NCI-H748 treated with DMSO at 0.1 percent for 48 hours (cell line): ENCODE data around the gene RDH11.

Experiments used
- DNase-seq: peaks from one replicate; lab custom pipeline; 2025; lab: John Stamatoyannopoulos, UW

RDH11 gene

GRCh38 chr14:67645414-67645813 lies 50.1 kb downstream of the RDH11 start:
- DNase-seq = no peak

- DNase-seq = no peak
Observed at GRCh38 chr14:67644428-67644827, 51.1 kb downstream of the RDH11 start.

DNA sequence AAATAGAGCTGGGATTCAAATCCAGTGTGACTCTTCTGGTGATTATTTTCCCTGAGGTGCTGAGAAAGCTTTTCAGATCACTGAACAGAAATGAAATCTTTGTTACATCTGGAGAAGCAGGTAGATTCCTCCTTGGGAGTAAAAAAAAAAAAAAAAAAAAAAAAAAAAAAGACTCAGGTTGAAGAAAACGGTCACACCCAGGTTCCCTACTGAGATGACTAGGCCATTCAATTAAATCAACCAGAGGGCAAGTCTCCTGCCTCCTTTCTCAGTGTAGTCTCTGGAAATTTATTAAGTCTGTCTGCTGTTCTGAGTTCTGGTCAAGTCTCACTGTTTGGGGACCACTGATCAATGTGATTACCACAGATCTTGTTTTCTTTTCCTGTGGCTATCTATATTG lies 51.9 kb downstream of the RDH11 start:
- DNase-seq = no peak

DNA sequence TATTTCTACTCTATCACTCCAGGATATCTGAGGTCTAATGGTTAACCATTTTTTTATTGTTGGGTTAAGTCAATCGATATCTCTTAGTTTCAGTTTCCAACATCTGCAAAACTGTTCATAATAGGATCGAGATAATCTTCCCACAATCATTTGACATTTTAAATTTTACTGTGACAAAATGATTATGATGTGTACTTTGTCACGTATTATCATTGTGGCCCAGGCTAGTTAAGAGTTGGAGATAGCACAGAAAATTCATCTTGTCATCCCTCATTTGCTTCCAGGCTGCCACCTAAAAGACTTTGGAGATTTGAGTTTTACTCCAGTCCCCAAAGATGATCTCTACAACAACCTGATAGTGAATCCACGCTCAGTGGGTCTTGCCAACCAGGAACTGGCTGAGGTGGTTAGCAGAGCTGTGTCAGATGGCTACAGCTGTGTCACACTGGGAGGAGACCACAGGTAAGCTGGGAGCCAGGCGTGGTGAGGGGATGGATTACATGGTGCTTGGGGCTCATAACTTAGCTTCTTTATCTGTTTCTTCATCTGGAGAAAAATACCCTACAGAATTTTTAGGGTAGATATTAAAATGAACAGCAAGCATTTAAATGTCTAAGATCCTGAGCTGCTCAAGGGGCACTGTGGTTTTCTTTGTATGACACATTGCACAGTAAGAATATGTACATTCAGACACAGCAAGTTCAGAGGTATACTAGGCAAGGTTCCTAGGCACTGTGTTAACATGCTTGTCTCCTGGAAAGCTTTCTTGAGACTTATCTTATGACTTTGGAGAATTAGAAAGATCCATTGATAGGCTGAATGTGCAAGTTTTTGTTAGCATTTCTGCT lies 53.4 kb downstream of the RDH11 start:
- DNase-seq = no peak

GRCh38 chr14:67641480-67641879 lies 54.1 kb downstream of the RDH11 start:
- DNase-seq = no peak

DNA sequence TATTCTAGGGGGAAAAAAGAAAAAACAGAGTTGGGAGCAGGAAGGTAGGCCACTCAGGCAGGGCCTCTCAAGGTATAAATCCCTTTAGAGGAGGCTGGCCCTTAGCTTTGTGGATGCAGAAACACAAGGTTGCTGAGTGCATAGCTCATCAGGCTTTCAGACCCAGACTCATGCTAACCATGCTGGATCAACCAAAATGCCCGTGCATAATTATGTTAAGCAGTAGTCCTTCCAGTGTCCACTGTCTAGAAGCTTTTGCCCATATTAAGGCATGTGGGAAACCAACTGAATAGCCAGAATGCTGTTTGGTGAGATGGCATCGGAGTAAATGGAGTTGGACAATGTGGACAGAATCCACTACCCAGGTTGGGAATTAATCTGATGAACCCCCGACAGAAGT lies 56.9 kb downstream of the RDH11 start:
- no peak for DNase-seq

- DNase-seq = no peak
Observed at GRCh38 chr14:67636361-67636919, 59.1 kb downstream of the RDH11 start.

DNA sequence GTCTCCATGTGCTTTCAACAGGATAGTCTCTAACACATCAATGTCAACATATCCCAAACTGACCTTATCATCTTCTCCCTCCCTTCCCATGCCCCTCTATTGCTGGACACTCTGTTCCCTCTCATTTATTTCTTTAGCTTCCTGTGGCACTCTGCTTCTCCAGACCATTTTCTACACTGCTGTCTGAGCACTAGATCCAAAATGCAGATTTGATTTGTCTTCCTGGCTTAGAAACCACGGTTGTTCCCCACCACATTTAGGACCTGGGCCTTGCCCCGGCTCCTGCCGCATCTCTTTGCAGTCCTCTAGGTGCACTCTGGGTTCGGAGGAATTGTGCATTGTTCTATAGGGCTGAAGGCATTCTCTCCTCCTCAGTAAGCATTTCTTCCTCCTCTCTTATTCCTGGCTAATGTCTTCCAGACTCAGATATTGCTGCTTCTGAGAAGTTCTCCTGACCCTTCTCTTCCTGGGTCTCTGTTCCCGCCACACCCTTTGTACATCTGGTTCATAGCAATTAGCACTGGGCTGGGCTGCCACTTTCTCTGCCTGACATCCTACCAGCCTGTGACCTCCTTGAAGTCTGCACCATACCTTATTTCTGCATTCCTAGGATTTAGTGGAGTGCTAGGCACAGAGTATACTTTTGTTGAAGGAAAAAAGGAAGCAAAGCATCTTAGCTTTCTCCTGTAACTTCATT lies 62.0 kb downstream of the RDH11 start:
- DNase-seq = no peak

DNA sequence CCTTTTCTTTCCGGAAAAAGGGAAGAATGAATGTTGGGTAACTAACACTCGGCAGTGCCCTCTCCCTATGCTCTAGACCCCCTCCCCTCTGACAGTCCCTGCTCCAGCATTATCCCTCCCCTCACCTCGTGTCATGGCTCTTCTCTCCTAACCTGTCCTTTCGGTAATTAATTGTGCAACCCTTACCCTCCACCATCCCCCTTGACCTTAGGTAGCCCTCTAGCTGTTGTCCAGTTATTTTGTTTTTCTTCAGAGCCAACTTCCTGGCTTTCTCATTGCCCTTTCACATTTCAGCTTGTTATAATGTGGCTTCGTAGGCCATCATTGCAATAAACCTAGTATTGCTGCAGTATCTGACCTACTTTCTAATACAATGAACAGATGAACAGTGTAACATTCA lies 64.6 kb downstream of the RDH11 start:
- no peak for DNase-seq

DNA sequence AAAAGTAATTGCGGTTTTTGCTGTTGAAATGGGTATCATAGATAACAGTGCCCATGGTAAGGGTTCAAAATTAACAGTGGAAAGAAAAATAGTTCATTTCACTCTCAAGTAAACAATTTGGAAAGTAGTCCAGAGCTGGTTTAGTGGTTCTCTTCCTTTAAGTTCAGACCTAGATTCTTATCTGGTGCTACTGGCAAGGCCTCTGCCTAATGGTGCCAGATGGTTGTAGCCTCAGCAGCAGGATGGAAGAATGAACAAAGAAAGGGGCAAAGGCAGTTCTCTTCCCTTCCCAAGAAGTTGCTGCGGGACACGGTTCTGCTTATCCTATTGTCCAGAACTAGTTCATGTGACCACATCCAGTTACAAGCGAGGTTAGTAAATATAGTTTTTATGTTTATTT lies 65.4 kb downstream of the RDH11 start:
- no peak for DNase-seq

- DNase-seq = no peak
Observed at GRCh38 chr14:67627519-67627918, 68.0 kb downstream of the RDH11 start.
